Kidney epithelial cell (primary cell): ENCODE data around the gene EIF3B. TPM values are rescaled to one million over a fixed set of nuclear protein-coding genes. Genes with fewer than 3 reads are reported as not detected.
"Not testable (repeated sequence)": the region's sequence is repeated elsewhere in the genome, so short reads cannot be mapped to it uniquely, and the experiment has no call there.

ENCODE experiments used
- DNase-seq: peaks from one replicate; pipeline ENCODE4 v3.0.0-alpha.2; 2010; ENCODE audit warnings: low read depth
- H3K27me3 ChIP-seq: 2 replicates; pipeline ENCODE4 v1.6.0; 2011; ENCODE audit warnings: low read length; ENCODE audit not compliant: control insufficient read depth, insufficient read depth
- H3K36me3 ChIP-seq: 2 replicates; pipeline ENCODE4 v1.5.1; 2011; ENCODE audit warnings: low read length; ENCODE audit not compliant: control insufficient read depth, insufficient read depth
- H3K4me3 ChIP-seq: 2 replicates; pipeline ENCODE4 v1.5.1; 2011; ENCODE audit warnings: low read depth, mild to moderate bottlenecking, control low read depth, low read length
- total RNA-seq: library from RNA; depleted of rRNA; stranded (reverse); fragments of >200 nt; gene quantifications from 2 replicates; pipeline ENCODE4 v1.2.3, GENCODE V29; 2015
- TF ChIP-seq, protein P1 (sequence below): IDR thresholded peaks from 2 replicates; pipeline ENCODE4 v1.5.1; 2011; ENCODE audit warnings: mild to moderate bottlenecking, moderate library complexity, low read length, control low read depth, inconsistent platforms; ENCODE audit not compliant: insufficient read depth, poor library complexity, severe bottlenecking

Gene EIF3B
- total RNA-seq, 1 donor from 2014 or later = 153 TPM

DNA sequence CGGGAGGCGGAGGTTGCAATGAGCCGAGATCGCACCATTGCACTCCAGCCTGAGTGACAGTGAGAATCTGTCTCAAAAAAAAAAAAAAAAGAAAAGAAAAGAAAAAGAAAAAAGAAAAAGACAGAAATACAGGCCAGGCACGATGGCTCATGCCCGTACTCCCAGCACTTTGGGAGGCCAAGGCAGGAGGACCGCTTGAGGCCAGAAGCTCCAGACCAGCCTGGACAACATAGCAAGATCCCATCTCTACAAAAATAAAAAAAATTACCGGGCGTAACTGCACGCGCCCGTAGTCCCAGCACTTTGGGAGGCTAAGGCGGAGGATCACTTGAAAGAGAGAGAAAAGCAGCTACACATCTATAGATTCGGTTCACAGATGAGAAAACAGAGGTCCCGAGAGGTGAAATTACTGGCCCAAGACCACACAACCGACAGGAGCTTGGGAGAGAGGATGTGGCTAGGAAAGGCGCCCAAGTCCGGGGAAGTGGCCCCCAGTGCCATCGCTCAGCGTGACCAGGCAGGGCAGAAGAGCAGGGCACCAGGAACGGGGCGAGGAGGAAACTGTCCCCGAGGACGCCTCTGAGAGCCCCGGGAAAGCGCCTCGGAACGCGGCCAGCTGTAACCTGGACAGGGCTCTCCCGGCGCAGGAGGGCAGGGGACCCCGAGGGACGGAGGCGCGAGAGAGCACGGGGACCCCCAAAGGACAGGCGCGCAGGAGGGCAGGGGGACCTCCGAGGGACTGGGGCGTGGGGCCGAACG is 41.0 kb upstream of the EIF3B start:
- TF ChIP-seq, protein P1, sequence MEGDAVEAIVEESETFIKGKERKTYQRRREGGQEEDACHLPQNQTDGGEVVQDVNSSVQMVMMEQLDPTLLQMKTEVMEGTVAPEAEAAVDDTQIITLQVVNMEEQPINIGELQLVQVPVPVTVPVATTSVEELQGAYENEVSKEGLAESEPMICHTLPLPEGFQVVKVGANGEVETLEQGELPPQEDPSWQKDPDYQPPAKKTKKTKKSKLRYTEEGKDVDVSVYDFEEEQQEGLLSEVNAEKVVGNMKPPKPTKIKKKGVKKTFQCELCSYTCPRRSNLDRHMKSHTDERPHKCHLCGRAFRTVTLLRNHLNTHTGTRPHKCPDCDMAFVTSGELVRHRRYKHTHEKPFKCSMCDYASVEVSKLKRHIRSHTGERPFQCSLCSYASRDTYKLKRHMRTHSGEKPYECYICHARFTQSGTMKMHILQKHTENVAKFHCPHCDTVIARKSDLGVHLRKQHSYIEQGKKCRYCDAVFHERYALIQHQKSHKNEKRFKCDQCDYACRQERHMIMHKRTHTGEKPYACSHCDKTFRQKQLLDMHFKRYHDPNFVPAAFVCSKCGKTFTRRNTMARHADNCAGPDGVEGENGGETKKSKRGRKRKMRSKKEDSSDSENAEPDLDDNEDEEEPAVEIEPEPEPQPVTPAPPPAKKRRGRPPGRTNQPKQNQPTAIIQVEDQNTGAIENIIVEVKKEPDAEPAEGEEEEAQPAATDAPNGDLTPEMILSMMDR = no peak
- H3K4me3 ChIP-seq = peak overlapping the region; percentile 91
- DNase-seq = no peak
- H3K36me3 ChIP-seq = no peaks in the 10 kb centered on the region
- H3K27me3 ChIP-seq = no peaks in the 10 kb centered on the region

DNA sequence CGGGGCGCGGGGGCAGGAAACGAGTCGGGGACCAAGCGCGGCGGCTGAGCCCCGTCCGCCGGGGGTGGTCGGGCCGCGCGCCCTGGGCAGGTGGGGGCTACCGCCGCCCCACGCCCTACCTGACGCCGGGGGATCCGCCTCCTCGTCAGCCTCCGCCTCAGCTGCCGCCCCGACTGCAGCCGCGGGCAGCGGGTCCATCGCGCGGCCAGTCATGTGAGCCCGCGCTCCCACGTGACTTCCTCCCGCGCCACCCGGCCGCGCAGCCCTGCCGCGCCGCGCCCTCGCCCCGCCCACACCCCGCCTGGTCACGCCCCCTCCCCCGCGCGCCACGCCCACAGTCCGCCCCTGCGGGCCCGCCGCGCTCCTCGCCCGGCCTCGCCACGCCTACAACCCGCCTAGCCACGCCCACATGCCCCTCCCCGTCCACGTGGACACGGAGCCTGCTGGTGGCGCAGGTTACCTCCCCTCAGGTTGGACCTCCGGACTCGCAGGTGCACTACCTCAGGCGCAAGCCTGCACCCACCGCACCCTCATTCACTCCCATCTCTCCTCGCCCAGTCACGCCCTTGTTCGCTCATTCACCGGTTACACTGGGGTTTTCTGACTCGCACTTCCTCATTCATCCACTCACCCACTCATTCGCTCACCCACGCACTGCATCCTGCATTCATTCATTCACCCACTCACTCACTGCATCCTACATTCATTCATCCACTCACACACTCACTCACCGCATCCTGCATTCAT is 40.2 kb upstream of the EIF3B start, which contains the start of gene SNX8:
Gene SNX8 (minus strand): TSS at position 233 of the 747 bp plus-strand sequence. CDS start 20 bp downstream, at position 213.
- TF ChIP-seq, protein P1 = no peak
- Histone ChIP-seq H3K27me3 (no peaks in the 10 kb centered on the region), H3K36me3 (no peaks in the 10 kb centered on the region), H3K4me3 (peak within 1 kb of the TSS; percentile 91)
- DNase-seq = peak; percentile 45

DNA sequence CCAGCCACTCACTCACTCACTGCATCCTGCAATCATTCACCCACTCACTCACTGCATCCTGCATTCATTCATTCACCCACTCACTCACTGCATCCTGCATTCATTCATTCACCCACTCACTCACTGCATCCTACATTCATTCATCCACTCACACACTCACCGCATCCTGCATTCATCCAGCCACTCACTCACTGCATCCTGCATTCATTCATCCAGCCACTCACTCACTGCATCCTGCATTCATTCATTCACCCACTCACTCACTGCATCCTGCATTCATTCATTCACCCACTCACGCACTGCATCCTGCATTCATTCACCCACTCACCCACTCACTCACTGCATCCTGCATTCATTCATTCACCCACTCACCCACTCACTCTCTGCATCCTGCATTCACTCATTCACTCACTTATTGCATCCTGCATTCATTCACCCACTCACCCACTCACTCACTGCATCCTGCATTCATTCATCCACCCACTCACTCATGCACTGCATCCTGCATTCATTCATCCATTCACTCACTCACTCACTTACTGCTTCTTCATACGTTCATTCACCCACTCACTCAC is 39.6 kb upstream of the EIF3B start:
- H3K4me3 ChIP-seq = peak overlapping the region; percentile 45
- H3K36me3 ChIP-seq, DNase-seq, H3K27me3 ChIP-seq: not testable (repeated sequence)

DNA sequence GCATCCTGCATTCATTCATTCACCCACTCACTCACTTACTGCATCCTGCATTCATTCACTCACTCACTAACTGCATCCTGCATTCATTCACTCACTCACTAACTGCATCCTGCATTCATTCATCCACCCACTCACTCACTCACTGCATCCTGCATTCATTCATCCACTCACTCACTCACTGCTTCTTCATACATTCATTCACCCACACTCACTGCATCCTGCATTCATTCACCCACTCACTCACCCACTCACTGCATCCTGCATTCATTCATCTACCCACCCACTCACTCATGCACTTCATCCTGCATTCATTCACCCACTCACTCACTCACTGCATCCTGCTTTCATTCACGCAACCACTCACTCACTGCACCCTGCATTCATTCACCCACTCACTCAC is 38.8 kb upstream of the EIF3B start:
- Histone ChIP-seq H3K36me3 (no peaks in the 10 kb centered on the region), H3K4me3 (no peak overlapping the region), H3K27me3 (no peaks in the 10 kb centered on the region)
- TF ChIP-seq, protein P1 = no peak
- no peak for DNase-seq

DNA sequence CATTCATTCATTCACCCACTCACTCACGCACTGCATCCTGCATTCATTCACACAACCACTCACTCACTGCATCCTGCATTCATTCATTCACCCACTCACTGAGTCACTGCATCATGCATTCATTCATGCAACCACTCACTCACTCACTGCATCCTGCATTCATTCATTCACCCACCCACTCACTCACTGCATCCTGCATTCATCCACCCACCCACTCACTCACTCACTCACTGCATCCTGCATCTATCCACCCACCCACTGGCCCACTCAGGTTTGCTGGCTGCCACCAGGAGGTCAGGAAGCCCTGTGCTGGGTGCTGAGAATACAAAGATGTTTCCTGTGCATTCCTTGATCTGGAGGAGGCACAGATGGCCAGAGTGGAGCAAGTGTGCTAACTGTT is 38.0 kb upstream of the EIF3B start:
- Histone ChIP-seq H3K27me3 (no peaks in the 10 kb centered on the region), H3K36me3 (no peaks in the 10 kb centered on the region), H3K4me3 (no peak overlapping the region)
- TF ChIP-seq, protein P1 = no peak
- DNase-seq = no peak
